K562 (cell line): Measurements from ENCODE around the gene RGS5.

Experiments used
- NFYB ChIP-seq: IDR thresholded peaks from 2 replicates; pipeline ENCODE4 v1.6.1; 2011; ENCODE audit warnings: mild to moderate bottlenecking, moderate library complexity; ENCODE audit not compliant: insufficient read length; ENCODE audit errors: extremely low read depth
- RHOXF2B ChIP-seq: fragments of 250-450 bp; sonication (Bioruptor Pico); conservative IDR thresholded peaks from 2 replicates; pipeline ENCODE4 v1.5.1; 2021
- SETDB1 ChIP-seq: IDR thresholded peaks from one replicate; pipeline ENCODE4 v1.6.1; 2012; ENCODE audit warnings: low read length, control low read depth, inconsistent platforms
- SIX5 ChIP-seq, 2 experiments: IDR thresholded peaks; 2 replicates each; pipeline ENCODE4 v1.6.1; 2011; ENCODE audit warnings: low read length in 2 of 2, borderline replicate concordance in 1 of 2, low read depth in 1 of 2, mild to moderate bottlenecking in 1 of 2, moderate library complexity in 1 of 2; ENCODE audit not compliant: insufficient read depth in 1 of 2
- TBL1XR1 ChIP-seq, 2 experiments: IDR thresholded peaks; 2 replicates each; pipeline ENCODE4 v1.6.1; 2012; ENCODE audit warnings: improper control_type of control experiment in 2 of 2, low read length in 2 of 2, mild to moderate bottlenecking in 1 of 2
- TEAD4 ChIP-seq, 2 experiments: sonication (generic) in 1 of 2; formaldehyde crosslinking in 1 of 2; IDR thresholded peaks; 2 replicates each; pipeline versions ENCODE4 v1.6.1 to v1.8.0; 2012 to 2022; ENCODE audit warnings: borderline replicate concordance in 1 of 2, inconsistent platforms in 1 of 2, low read length in 1 of 2, mild to moderate bottlenecking in 1 of 2, missing genetic modification reagents in 1 of 2
- ZNF232 ChIP-seq: sonication (generic); formaldehyde crosslinking; IDR thresholded peaks from 2 replicates; pipeline ENCODE4 v1.8.0; 2022; ENCODE audit warnings: mild to moderate bottlenecking, missing genetic modification reagents
- ZNF24 ChIP-seq: fragments of 450-650 bp; IDR thresholded peaks from 2 replicates; pipeline ENCODE4 v1.6.1; 2016
- TF ChIP-seq, protein P1 (sequence below), 2 experiments: fragments of 450-650 bp in 1 of 2; IDR thresholded peaks; 2 replicates each; pipeline ENCODE4 v1.6.1; 2011 to 2017; ENCODE audit warnings: low read depth in 2 of 2, antibody characterized with exemption in 1 of 2, borderline replicate concordance in 1 of 2, low read length in 1 of 2, mild to moderate bottlenecking in 1 of 2, mixed read lengths in 1 of 2; ENCODE audit not compliant: control insufficient read depth in 1 of 2

DNA sequence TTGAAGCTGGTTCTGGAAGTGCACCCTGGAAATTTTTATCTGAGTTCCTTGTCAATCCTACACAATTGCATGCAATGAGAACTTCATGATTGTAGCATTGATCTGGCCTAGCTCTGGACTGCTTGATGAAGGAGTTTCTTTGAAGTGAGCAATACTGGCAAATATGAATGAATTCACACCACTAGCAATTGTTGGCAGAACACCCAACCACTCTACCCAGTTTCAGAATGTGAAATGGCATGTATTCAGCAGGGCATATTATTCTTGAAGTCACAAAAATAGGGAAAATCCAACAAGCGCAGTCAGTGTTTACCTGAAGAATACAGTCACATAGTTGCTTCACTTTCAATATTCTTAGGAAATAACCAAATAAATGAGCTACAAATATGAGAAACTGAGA is 57.3 kb downstream of the RGS5 start:
- TF ChIP-seq ZNF24, result no peak
- no peak for TF ChIP-seq RHOXF2B (CRISPR knock-in tag)
- TF ChIP-seq TEAD4 (IDR thresholded peaks at IDR 0.05; ENCODE audit: low read length), result no peak
- no peak for TF ChIP-seq TEAD4 (CRISPR knock-in tag; IDR thresholded peaks at IDR 0.05; ENCODE audit: borderline replicate concordance)
- no peak for TF ChIP-seq SETDB1
- TF ChIP-seq, protein P1, sequence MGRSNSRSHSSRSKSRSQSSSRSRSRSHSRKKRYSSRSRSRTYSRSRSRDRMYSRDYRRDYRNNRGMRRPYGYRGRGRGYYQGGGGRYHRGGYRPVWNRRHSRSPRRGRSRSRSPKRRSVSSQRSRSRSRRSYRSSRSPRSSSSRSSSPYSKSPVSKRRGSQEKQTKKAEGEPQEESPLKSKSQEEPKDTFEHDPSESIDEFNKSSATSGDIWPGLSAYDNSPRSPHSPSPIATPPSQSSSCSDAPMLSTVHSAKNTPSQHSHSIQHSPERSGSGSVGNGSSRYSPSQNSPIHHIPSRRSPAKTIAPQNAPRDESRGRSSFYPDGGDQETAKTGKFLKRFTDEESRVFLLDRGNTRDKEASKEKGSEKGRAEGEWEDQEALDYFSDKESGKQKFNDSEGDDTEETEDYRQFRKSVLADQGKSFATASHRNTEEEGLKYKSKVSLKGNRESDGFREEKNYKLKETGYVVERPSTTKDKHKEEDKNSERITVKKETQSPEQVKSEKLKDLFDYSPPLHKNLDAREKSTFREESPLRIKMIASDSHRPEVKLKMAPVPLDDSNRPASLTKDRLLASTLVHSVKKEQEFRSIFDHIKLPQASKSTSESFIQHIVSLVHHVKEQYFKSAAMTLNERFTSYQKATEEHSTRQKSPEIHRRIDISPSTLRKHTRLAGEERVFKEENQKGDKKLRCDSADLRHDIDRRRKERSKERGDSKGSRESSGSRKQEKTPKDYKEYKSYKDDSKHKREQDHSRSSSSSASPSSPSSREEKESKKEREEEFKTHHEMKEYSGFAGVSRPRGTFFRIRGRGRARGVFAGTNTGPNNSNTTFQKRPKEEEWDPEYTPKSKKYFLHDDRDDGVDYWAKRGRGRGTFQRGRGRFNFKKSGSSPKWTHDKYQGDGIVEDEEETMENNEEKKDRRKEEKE (IDR thresholded peaks at IDR 0.05; ENCODE audit: borderline replicate concordance in 1 of 2, control insufficient read depth in 1 of 2, low read depth in 2 of 2, low read length in 1 of 2), result no peak
- TF ChIP-seq ZNF232 (CRISPR knock-in tag), result no peak
- TF ChIP-seq NFYB, result no peak
- no peak for TF ChIP-seq SIX5 (IDR thresholded peaks at IDR 0.05; ENCODE audit: borderline replicate concordance in 1 of 2, insufficient read depth in 1 of 2, low read depth in 1 of 2, low read length in 2 of 2)
- TF ChIP-seq TBL1XR1 (IDR thresholded peaks at IDR 0.05; ENCODE audit: low read length in 2 of 2), result no peak
